Lower leg skin (tissue), 3 donors: Measurements from ENCODE around the gene BDH1.

ENCODE experiments used
- POLR2A ChIP-seq, 2 donors: fragments of 450-650 bp; IDR thresholded peaks; one replicate each; pipeline ENCODE4 v1.6.1; 2016 to 2017; ENCODE audit warnings: antibody characterized with exemption in 2 of 2, mild to moderate bottlenecking in 1 of 2, moderate library complexity in 1 of 2
- TF ChIP-seq, protein P1 (sequence below), 3 donors: fragments of 450-650 bp; IDR thresholded peaks; one replicate each; pipeline ENCODE4 v1.5.1; 2016; ENCODE audit warnings: antibody characterized with exemption in 3 of 3, mild to moderate bottlenecking in 3 of 3, moderate library complexity in 2 of 3

DNA sequence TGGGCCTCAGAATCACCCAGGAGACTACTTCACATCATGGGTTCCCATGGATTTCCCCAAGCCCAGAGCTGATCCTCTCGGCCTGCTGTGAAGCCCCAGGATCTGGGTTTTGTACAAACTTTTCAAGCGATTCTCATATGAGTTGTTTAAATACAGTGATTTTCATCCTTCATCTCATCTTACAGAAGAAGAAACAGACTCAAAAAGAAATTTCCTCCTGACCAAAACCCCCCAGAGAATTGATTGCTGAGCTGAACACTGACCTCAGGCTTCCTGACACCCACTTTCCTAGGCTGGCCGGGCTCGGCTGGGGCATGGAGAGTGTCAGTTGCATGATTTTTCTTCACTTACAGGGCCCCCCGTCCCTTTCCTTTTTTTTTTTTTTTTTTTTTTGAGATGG lies 60.3 kb downstream of the BDH1 start:
- no peak for TF ChIP-seq POLR2A (IDR thresholded peaks at IDR 0.05)
- TF ChIP-seq, protein P1, sequence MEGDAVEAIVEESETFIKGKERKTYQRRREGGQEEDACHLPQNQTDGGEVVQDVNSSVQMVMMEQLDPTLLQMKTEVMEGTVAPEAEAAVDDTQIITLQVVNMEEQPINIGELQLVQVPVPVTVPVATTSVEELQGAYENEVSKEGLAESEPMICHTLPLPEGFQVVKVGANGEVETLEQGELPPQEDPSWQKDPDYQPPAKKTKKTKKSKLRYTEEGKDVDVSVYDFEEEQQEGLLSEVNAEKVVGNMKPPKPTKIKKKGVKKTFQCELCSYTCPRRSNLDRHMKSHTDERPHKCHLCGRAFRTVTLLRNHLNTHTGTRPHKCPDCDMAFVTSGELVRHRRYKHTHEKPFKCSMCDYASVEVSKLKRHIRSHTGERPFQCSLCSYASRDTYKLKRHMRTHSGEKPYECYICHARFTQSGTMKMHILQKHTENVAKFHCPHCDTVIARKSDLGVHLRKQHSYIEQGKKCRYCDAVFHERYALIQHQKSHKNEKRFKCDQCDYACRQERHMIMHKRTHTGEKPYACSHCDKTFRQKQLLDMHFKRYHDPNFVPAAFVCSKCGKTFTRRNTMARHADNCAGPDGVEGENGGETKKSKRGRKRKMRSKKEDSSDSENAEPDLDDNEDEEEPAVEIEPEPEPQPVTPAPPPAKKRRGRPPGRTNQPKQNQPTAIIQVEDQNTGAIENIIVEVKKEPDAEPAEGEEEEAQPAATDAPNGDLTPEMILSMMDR (IDR thresholded peaks at IDR 0.05): no peak
